GM21528 (cell line): Measurements from ENCODE around the gene RAB9B.
A peak's percentile ranks its signal among the peaks of the same experiment; 100 is the strongest.
"Not testable (repeated sequence)": the region's sequence is repeated elsewhere in the genome, so short reads cannot be mapped to it uniquely, and the experiment has no call there.

ENCODE experiments used
- ATAC-seq: cut with Tn5 transposase; IDR thresholded peaks from one replicate; pipeline ENCODE4 v1.9.1; 2021; ENCODE audit warnings: mild to moderate bottlenecking, moderate library complexity; ENCODE audit not compliant: unreplicated experiment, low FRiP score

Gene RAB9B, protein sequence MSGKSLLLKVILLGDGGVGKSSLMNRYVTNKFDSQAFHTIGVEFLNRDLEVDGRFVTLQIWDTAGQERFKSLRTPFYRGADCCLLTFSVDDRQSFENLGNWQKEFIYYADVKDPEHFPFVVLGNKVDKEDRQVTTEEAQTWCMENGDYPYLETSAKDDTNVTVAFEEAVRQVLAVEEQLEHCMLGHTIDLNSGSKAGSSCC

GRCh38 chrX:103831803-103832544 is at the start of gene RAB9B:
RAB9B (minus strand) TSS chrX:103832257; CDS start chrX:103825784, 6,473 bp downstream.
- ATAC-seq, result peak; percentile 76

DNA sequence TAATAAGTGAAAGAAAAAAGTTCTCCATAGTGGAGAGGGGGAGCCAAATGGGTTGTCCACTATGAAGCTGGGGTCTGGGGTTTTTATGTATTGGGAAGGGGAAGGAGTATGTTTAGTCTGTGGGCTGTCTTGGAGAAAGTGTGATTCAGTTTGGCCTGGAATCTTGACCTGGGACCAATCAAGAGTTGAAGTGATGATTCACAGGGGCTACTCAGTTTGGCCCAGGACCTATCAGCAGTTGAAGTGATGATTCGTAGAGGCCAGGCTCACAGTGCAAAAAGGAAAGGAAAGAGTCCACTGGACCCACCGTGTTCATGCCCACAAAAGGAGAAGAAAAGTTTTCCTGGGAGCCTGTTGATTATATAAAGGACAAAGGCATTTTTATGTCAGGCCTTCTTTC is 47.3 kb upstream of the RAB9B start:
- ATAC-seq, result no peak

GRCh38 chrX:103878466-103879122 is 46.5 kb upstream of the RAB9B start:
- no peak for ATAC-seq

DNA sequence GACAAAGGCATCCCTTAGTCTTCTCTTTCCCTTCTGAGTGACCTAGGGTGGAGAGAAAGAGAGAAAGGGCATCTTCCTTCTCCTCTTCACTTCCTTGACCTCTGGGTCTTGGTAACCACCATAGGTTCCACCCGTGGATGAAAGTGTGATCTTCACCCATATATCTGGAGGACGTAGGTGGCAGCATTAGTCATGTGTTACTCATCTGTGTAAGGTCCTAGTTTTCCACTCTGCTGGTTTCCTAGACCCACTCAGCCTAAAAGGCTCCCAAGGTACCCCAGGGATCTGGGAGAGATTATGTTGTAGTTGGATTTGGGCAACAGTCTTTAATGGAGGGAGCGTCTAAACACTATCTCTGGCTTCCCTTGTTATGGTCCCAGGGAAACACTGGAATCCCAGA is 45.5 kb upstream of the RAB9B start:
- no peak for ATAC-seq

DNA sequence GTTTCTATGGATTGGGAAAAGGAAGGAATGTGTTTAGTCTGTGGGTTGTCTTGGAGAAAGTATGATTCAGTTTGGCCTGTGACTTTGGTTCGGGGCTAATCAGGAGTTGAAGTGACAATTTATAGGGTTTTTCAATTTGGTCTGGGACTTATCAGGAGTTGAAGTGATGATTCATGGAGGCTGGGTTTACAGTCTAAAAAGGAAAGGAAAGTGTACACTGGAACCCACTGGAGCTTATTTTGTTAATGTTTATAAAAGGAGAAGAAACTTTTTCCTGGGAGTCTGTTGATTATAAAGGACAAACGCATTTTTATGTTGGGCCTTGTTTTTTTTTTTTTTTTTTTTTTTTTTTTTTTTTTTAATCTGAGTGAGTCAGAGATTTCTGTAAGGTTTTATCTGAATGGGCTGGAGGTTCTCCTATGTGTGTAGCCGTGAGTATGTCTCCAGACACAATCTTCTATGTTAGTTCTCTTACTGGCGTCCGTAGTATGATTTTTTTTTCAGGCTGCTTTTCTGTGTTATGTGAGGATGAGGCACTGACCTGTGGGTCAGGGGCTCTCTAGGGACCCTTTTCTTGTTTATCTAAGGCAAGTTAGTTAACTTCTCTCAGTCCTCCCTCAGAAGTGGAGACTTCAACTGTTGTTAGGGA is 33.0 kb upstream of the RAB9B start:
- no peak for ATAC-seq

- no peak for ATAC-seq
These were observed 32.1 kb upstream of the RAB9B start for GRCh38 chrX:103864149-103864548.

DNA sequence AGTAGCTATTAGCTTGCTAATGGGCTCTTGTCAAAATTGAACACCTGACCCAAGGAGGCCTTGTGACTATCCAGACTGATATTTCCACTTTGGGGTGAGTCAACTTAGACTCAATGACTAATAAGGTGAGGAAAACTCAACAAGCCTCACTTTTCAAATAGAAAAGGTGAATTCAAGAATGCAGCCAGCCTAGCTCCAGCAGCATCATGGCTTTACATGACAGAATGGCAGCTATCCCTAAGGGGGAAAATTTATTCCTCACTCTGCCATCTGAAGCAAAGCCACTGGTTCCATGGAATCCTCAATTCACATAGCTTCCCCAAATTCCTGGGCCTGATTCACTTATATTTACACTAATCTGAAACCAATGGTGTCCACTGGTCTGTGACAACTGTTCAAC is 29.1 kb upstream of the RAB9B start:
- ATAC-seq, result no peak

- ATAC-seq, result no peak
These were observed 17.5 kb upstream of the RAB9B start for GRCh38 chrX:103849558-103849957.

GRCh38 chrX:103847174-103847870 is 15.3 kb upstream of the RAB9B start:
- ATAC-seq, result no peak

DNA sequence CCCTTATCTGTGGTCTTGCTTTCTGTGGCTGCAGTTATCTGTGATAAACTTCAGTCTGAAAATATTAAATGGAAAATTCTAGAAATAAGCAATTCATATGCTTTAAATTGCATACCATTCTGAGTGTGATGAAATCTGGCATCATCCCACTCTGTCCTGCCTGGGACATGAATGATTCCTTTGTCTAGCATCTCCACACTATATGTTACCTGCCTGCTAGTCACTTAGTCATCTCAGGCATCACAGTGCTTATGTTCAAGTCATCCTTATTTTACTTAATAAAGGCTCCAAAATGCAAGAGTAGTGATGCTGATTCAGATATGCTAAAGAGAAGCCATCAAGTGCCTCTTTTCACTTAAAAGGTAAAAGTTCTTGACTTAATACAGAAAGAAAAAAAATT is 14.3 kb upstream of the RAB9B start:
- ATAC-seq, result no peak

GRCh38 chrX:103845165-103845653 is 13.2 kb upstream of the RAB9B start:
- peak; percentile 85 for ATAC-seq

GRCh38 chrX:103839404-103839803 is 7.3 kb upstream of the RAB9B start:
- ATAC-seq, result no peak

- peak; percentile 23 for ATAC-seq
These were observed 685 bp downstream of the RAB9B start for GRCh38 chrX:103831342-103831802.

- ATAC-seq, result no peak
These were observed 1.2 kb downstream of the RAB9B start for GRCh38 chrX:103830848-103831247.

- no peak for ATAC-seq
These were observed 3.5 kb downstream of the RAB9B start for GRCh38 chrX:103828529-103828928.

DNA sequence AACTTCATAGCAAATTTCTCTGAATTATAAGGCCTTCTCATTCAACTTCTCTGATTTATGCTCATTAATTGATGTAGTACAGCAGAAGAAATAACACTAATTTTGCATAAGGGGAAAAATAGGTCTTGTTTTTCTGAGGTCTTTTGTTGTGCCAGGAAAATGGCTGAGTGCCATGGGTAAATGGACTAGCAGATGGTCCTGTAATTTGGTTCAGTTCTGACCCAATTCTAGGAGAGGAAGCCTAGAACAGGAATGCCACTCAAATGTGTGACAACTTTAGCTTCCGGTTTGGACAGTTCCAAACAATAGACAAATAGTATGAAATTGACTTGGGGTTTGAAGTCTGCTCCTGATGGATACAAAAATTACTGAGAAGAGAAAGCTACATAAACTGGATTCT is 6.2 kb downstream of the RAB9B start:
- no peak for ATAC-seq

DNA sequence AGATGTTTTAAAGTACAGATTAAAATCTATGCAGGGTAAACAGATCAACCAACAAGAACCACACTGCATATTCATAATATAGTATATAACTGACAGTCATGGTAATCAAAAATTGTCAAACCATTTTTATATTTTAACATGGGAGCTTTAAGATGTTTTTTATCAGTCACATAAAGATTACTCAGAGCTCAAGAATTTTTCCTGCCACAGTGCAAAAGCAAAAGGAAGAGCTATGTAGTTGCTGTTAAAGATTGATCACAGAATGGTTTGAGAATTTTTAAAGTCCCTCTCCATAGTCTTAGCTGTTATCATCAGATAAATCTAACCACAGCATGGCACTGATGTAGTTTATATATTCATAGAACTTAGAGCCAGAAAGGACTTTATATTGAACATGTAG is 8.5 kb downstream of the RAB9B start:
- ATAC-seq, result no peak

- not testable (repeated sequence) for ATAC-seq
These were observed 11.3 kb downstream of the RAB9B start for GRCh38 chrX:103820802-103821201.

GRCh38 chrX:103818842-103819619 is 13.0 kb downstream of the RAB9B start:
- ATAC-seq, result no peak

GRCh38 chrX:103817502-103817901 is 14.6 kb downstream of the RAB9B start:
- ATAC-seq, result no peak
